Epithelial cell of esophagus (primary cell): ENCODE results near the gene SEC14L2.
"Not testable (repeated sequence)": the region's sequence is repeated elsewhere in the genome, so short reads cannot be mapped to it uniquely, and the experiment has no call there.

ENCODE experiments used
- DNase-seq: peaks from one replicate; pipeline ENCODE4 v3.0.0; 2010; ENCODE audit warnings: low read depth
- H3K4me3 ChIP-seq: 2 replicates; pipeline ENCODE4 v1.5.1; 2011; ENCODE audit warnings: mild to moderate bottlenecking, low read length, control low read depth
- TF ChIP-seq, protein P1 (sequence below): IDR thresholded peaks from 2 replicates; pipeline ENCODE4 v1.5.1; 2011; ENCODE audit warnings: low read depth, mild to moderate bottlenecking, low read length, control low read depth, inconsistent platforms; ENCODE audit not compliant: insufficient read depth; ENCODE audit errors: missing control alignments

SEC14L2 gene

GRCh38 chr22:30393885-30394284 lies 2.9 kb upstream of the SEC14L2 start:
- no peak overlapping the region for H3K4me3 ChIP-seq
- TF ChIP-seq, protein P1, sequence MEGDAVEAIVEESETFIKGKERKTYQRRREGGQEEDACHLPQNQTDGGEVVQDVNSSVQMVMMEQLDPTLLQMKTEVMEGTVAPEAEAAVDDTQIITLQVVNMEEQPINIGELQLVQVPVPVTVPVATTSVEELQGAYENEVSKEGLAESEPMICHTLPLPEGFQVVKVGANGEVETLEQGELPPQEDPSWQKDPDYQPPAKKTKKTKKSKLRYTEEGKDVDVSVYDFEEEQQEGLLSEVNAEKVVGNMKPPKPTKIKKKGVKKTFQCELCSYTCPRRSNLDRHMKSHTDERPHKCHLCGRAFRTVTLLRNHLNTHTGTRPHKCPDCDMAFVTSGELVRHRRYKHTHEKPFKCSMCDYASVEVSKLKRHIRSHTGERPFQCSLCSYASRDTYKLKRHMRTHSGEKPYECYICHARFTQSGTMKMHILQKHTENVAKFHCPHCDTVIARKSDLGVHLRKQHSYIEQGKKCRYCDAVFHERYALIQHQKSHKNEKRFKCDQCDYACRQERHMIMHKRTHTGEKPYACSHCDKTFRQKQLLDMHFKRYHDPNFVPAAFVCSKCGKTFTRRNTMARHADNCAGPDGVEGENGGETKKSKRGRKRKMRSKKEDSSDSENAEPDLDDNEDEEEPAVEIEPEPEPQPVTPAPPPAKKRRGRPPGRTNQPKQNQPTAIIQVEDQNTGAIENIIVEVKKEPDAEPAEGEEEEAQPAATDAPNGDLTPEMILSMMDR, result no peak
- no peak for DNase-seq

DNA sequence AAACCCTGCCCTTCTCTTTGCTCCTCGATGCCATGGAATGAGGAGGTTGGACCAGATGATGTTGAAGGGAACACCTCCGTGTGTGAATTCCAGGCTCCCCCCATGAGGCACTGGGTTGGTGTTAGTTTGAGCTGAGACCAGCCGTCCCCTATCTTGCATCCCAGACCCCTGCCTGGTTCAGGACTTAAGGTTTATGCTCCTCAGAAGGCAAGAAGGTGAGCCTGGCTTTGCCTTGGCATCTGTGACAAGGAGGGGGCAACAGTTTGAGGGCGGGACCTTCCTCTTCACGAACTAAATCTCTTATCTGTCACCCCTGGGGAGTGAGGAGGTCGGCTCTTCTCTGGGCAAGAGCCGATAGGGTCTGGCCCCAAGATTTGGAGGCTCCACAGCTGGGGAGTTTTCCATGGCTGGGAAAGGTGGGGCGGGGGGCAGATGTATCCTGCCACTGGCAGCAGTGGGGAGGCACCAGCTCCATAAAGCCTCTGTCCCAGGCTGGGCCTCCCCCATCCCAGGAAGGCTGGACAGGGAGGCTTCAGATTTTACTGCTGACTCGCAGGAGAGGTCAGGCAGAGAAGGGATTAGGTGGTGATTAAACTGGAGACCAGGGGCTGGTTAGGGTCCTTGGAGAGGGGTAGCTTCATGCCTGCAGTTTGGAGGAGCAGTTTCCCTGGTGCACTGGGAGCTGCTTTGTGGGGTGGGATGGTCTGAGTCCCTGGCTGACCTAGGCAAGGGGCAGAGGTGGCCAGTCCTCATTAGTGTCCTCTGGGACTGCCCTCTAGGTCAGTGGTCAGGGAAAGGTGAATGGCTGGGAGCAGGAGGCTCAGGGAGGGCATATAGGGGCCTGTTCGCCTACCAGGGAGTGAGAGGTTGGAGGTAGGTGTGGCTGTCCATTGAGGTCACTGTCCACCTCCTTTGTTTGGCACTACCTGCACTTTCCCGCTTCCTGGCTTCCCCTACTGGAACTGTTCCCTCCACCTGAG lies 1.1 kb downstream of the SEC14L2 start:
- TF ChIP-seq, protein P1, result no peak
- peak; percentile 21 for DNase-seq
- peak overlapping the region; percentile 74 for H3K4me3 ChIP-seq

GRCh38 chr22:30398685-30399680 lies 2.2 kb downstream of the SEC14L2 start:
- DNase-seq, result peak; percentile 22
- TF ChIP-seq, protein P1, result no peak
- H3K4me3 ChIP-seq, result peak overlapping the region; percentile 74

DNA sequence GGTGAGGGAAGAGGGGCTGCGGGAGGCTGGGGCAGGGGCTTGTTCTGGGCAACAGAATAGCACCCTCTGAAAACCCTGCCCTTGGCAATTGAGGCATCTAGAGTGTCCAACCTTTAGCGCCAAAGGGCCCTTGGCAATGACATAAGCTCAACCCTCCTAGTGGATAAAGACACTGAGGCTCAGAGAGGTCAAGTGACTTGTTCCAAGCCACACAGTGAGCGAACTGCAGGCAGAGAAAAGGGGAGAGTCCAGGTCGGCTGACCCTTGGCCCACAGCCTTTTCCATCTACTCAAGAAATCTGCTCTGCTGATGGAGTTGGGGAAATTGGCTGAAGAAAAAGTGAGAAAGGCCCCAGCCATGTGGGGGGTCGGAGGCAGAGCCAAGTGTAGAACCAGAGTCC lies 2.9 kb downstream of the SEC14L2 start:
- DNase-seq, result no peak
- TF ChIP-seq, protein P1, result no peak
- no peak overlapping the region for H3K4me3 ChIP-seq

GRCh38 chr22:30400159-30400558 lies 3.3 kb downstream of the SEC14L2 start:
- TF ChIP-seq, protein P1, result no peak
- peak; percentile 94 for DNase-seq
- H3K4me3 ChIP-seq, result no peak overlapping the region

GRCh38 chr22:30401024-30401423 lies 4.2 kb downstream of the SEC14L2 start:
- H3K4me3 ChIP-seq, DNase-seq: not testable (repeated sequence)
